ELR (cell line): ENCODE results near the gene GPD1.

Experiments
- DNase-seq: peaks from one replicate; pipeline ENCODE4 v3.0.0-alpha.2; 2015; ENCODE audit warnings: low read depth

GPD1 gene

DNA sequence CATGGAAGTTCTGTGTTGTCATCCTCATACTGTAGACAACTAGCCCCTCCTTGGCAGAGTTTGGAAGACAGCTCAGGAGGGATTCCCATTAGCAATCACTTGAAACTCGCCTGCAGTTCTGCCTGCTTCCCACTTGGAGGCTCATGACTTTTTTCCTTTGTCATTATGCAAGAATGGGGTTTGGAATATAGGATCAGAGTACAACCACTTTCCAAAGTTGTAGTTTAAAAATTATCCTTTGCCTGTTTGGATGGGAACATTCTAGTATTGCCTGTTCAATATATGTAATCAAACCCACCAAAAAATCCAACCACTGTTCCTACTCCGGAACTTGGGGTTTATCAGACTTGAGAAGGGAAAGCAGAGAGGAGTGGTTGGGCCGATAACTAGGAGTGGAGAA is 2.1 kb upstream of the GPD1 start:
- peak; percentile 73 for DNase-seq

DNA sequence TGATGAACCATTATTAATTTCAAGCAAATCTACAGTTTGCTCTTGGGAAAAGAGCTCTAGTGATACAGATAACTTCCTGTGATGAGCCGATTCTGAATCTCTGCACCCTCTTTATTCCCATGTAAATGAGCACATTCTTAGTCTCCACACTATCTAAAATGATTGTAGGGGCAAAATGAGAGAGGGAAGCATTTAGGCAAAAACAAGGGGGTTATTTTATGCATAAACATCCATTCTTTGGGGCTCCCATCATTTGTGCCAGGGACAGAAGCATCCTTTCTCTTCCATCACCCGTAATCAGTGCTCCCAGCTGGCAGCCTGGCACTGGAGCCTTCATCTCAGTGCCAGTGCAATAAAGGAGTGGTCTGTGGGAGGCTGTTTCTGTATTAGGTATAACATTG is 1.7 kb upstream of the GPD1 start:
- no peak for DNase-seq

DNA sequence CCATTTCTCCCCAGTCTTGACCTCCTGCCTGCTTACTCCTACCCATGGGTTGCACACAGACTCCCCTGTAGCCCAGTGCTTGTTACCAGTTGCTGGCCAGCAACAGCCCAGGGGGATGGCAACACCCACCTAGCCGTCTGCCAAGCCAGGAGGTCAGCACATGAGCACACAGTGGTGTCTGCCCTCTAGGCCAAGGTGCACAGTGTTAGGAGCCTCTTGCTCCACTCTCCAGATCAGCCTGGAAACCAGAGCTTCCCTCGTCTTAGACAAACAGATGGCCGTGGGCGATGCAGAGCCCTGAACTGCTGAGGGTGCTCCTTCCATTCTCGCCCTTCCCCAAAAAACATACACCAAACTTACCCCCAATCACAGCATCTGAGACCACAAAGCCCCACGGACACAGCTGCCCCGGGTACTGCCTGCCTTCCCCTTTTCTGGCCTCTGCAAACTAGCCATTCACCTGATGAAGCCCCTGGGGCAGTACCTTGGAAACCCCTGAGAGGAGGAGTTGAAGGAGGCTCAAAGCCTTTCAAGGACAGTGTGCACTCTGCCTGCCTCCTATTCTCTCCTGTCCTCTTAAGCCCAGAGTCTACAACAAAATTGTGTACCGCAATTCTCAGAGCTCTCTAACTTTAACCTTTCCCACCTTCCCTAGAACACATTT is 1.0 kb upstream of the GPD1 start:
- DNase-seq, result no peak

DNA sequence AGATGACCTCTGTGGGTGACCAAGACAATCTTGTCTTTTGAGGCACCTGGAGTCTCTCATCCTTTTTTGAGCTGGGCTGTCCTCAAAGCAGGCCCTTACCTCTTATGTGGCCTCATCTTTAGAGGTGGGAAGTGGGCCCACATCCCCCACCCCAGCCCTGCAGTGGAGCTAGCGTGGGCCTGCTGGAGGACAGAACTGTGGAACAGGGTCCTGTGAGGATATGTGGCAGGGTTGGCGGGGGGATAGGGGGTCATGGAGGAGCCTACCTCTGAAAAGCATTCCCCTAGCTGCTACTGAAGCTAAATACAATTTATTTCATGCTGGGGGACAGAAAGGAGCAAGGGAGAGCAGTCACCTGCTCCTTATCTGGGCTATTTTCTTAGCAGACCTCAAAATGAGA is 457 bp upstream of the GPD1 start:
- no peak for DNase-seq

DNA sequence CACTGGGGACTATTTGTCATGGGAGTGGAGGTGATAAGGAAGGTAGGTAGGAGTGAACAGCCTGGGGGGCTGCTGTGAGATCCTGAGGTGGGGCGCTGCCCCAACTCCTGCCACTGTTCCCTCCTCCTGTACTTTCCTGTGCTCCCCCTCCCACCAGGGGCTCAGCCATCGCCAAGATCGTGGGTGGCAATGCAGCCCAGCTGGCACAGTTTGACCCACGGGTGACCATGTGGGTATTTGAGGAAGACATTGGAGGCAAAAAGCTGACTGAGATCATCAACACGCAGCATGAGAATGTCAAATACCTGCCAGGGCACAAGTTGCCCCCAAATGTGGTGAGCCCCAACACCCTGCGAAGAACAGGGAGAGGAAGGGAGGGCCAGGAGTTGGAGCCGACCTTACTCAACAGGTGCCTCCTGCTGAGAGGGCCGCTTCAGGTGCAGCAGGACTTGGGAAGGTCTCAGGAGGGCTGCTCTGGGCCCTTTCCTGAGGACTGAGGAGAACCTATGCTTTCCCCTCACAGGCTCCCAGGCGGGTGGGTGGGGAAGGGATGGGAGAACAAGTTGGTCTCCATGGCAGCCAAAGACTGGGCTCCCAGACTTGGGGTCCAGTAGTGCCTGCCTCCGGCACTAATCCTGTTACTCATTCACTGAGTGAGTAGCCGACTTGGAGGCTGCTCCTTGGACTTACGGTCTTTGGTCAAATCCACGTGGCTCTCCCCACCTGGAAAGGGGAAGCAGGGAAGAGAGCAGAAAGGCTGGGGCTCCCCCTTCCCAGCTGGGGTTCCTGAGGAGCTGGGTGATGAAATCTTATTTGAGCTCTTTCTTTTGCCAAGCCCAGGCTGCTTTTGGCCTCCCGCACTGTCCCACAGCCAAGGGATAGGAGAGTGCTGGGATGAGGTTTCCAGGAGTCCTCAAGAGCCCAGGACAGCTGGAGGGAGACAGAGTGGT is 884 bp downstream of the GPD1 start:
- no peak for DNase-seq

DNA sequence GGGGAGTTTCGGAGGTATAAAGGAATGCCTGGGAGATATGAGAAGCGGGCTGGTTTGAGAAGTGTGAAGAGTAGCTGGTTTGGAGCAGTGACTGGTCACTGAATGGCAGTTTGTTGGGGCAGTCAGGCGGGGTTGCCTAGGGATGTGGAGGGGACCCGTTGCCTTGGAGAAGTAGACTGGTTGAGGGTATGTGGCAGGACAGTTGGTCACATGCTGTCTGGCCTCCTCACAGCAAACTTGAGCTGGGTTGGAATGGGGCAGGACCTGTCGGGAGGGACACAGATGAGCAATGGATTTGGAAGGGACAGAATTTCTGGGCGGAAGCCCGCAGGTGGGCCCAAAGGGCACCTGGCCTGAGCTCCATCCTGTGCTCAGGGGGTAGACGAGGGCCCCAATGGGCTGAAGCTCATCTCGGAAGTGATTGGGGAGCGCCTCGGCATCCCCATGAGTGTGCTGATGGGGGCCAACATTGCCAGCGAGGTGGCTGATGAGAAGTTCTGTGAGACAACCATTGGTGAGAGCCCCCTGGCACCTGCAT is 2.2 kb downstream of the GPD1 start:
- DNase-seq, result no peak

DNA sequence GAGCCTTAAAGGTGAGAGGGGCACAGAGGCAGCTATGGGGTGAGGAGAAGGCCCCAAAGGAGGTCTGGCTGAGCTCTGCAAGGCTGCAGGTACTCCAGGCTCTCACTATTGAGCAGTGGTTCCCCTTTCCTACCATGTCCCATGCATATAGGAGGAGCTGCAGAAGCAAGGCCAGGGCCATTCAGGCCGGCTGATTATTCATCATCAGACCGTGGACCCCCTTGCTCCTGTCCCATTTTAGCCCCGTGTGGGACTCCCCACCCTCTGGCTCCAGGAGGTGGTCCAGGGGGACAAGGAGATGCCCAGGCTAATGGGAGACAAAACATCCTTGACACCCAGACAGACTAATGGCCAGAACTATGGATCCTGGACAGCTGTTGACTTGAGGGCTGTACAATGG is 3.1 kb downstream of the GPD1 start:
- DNase-seq, result no peak

DNA sequence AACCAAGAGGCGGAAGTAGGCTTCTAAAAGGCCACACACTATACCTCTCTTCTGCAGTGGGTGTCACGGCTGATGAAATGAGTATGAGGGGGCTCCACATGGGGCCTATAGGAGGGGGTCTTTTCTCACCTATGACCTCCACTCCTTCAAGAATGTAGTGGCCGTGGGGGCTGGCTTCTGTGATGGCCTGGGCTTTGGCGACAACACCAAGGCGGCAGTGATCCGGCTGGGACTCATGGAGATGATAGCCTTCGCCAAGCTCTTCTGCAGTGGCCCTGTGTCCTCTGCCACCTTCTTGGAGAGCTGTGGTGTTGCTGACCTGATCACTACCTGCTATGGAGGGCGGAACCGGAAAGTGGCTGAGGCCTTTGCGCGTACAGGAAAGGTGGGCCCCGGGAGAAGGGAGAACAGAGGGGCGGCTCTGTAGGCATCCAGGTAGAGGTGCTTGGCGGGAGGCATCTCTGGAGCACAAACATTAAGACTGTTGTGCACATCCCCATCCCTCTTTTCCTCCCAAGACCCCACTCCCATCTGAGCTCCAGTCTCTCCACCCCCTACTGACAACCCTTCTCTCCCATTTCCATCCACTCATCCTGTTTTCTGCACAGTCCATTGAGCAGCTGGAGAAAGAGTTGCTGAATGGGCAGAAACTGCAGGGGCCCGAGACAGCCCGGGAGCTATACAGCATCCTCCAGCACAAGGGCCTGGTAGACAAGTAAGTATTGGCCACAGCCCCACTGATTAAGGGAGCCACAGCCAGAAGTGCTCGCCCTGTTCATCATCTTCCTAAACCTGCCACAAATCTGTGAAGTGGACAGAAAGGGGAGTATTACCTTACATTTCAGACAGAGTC is 3.8 kb downstream of the GPD1 start:
- DNase-seq, result no peak

DNA sequence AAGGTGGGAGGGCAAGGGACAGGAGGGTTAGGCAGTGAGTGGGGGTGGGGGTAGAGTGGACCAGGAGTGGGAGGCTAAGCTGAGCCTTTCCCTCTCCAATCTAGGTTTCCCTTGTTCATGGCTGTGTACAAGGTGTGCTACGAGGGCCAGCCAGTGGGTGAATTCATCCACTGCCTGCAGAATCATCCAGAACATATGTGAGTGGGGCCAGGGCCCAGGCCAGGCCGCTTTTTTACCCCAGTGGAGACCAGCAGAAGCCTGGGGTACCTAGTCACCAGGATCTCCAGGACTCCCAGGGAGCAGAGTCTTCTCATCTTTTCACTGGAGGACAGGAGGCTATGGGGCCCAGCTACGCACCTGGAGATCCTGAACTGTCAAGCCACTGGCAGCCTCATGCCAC is 5.5 kb downstream of the GPD1 start:
- no peak for DNase-seq

DNA sequence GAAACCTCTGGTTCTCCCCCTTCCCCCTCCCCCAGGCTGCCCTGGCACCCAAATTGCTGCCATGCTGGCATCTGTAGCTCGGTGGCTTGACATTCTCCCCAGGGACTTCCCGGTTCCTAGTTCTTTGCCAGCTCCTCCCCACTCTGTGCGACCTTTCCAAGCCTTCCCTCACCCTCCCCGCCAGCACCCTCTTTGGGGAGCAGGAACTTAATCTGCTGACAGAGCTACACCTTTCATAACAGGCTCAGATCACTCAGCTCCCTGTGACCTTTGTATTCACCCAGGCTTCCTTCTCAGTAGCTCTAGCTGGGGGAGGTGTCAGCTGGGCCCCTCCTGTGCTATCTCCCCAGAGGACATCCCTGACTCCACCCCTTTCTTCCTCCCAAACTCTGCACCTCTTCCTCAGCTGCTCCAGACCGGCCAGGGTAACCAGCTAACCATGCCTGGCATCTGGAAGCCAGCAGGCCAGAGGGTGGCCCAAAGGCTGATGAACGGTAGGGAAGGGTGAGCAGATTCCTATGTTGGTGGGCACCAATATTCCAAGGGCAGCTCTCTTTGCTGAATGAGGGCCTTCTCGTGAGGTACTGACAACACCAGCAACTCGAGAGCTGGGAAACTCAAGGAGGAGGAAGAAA is 6.4 kb downstream of the GPD1 start:
- no peak for DNase-seq

DNA sequence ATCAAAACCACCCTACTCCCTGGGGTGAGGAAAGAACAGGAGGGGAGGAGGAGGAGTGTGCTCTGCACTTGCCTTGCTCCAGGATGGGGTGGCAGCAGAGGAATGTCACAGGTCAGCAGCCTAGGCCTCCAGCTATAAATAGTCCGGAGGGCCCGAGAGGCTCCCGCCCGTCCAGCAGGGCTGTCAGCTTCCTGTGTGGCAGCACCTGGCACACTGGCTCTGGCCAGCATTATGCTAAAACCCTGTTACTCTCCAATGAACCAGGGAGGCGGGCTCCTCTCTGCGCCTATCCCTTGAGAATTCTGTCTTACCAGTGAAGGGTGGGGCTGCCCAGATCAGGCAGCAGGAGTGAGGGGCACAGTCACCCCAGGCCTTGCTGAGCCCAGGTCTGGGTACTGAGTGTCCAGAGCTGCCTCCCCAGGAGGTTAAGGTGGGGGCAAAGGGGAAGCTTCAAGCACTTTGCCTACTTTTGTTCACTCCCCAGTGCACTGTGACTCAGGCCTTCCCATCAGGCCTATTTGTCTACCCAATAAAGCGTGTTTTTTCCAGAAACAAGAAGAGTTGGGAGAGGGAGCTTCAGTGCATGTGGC is 7.0 kb downstream of the GPD1 start:
- DNase-seq, result peak; percentile 55

DNA sequence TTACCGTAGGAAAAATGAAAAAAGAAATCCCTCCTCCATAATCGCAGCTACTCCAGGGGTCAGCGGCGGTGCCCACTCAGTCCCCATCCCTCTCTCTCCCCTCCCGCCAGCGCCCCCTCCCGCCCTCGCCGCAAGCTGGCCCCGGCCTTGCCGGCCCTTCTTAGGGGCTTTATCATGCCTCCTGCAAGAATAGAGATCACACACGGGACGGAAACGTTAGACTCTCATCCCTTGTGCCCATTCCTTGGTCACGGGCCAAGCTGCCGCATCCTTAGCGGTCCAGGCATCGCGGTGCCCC is 7.5 kb downstream of the GPD1 start:
- no peak for DNase-seq

DNA sequence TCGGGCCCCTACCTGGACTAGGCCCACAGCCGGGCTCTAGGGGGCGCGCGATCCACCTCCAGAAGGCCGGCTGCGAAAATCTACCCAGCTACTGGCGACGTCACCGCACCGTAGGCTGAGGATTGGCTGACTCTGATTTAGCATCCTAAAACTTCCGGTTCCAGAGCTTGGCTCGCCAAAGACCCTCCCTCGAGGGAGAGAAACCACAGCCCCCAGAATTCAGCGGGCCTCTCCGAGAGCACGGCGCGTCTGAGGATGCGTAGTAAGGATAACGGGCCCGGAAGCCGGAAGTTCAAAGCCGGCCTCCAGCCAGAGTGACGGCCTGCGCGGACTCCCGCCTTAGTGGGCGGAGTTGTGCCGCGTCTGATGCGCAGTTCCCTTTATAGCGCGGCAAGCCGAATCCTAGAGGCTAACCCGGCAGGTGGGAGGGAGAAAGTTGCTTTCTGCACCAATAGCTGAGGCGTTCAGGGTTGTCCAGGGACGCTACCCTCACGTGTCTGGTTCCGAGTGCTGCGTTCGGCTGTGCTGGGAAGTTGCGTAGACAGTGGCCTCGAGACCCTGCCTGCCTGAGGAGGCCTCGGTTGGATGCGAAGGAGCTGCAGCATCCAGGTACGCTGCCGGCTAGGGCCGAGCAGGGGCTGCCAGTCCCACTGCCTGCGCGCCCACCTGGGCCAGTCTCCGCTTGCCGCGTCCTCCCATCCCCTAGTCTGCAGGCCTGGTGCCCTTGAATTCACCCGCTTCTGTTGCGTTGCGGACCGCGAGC is 8.1 kb downstream of the GPD1 start, which contains the start of gene COX14:
Gene COX14 (plus strand): TSS at position 544 of the 763 bp plus-strand sequence. CDS start 7,808 bp downstream, outside the sequence.
- peak; percentile 100 for DNase-seq

DNA sequence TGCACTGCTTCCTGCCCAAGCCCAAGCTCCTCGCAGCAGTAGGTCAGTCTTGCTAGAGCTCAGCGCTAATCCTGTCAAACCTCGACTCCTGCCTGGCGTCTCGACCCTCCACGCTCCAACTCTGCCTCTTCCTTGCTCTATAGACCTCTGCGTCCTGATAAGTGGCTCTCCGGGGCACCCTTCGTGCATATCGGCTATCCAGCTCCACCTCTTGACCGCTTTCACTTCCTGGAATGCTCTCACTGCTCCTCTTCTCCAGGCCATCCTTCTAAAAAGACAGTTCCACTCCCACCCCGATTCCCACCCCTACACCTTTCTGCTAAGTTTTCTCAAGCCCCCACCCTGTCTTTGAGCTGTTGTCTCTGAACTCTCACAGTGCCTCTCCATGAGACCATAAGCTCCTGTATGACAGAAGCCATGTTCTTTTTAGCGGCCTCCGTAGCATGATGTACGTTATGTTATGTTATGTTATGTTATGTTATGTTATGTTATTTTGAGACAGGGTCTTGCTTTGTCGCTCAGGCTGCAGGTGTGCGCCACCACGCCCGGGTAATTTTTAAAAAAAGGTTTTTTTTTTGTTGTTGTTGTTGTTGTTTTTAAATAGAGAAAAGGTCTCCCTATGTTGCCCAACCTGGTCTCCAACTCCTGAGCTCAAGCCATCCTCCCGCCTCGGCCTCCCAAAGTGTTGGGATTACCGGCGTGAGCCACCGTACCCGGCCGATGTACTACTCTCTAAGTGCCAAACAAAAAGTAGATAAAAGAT is 8.8 kb downstream of the GPD1 start:
- DNase-seq, result peak; percentile 65

DNA sequence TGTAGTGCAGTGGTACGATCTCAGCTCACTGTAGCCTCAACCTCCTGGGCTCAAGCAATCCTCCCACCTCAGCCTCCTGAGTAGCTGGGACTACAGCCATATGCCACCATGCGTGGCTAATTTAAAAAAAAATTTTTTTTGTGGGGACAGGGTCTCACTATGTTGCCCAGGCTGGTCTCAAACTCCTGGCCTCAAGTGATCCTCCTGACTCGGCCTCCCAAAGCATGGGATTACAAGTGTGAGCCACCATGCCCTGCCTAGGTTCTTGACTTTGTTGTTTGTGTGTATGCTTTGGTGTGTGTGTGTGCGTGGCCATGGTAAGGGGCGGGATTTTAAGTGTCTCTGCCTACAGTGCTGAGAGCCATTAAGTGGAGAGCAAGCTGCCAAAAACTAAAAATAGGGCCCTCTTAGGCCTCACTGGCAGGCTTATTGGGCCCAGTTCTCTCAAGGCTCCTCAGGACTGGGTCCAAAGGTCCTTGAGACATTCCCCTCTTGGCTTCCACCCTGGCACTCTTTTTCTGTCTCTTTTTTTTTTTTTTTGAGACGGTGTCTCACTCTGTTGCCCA is 13.3 kb downstream of the GPD1 start:
- DNase-seq, result no peak

DNA sequence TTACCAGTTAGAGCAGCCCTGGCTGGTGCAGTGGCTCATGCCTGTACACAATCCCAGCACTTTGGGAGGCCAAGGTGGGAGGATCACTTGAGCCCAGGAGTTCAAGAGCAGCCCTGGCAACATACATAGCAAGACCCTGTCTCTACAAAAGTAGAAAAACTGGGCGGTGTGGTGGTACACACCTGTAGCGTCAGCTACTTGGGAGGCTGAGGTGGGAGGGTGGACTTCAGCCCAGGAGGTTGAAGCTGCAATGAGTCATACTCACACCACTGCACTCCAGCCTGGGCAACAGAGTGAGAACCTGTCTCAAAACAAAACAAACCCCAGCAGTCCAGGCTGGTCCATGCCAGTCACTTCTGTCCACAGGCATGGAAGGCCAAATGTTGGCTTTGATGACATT is 15.6 kb downstream of the GPD1 start:
- DNase-seq, result no peak

DNA sequence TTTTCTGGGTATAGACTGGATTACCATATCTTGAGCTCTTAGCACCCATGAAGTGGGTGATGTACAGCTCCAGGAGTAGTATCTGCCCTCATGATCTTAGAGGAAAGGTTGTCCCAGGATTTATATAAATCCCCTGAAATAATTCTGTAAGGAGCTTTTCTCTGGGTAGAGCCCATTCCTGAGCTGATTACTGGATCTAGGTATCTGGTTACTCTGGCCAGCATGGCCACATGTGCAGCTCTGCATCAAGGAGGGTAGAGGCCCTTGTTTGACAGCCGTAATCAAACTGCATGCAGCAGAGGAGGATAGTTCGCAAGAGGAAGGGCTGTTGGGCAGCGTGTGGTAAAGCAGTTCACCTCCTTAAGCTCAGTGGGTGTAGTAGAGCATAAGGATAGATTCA is 16.7 kb downstream of the GPD1 start:
- DNase-seq, result no peak

DNA sequence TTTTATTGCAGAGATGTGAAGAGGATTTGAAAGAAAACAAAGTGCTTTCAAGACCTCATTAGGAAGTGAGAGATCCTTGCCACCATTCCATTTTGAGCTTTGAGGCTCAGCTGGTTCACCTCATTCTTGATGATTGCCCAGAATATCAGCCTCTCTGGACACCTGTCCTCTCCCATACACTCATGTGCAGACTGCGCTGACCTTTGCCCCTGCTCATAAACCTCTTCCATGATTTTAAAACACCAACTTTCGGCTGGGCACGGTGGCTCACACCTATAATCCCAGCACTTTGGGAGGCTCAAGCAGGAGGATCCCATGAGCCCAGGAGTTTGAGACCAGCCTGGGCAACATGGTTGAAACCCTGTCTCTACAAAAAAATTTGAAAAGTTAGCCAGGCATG is 17.1 kb downstream of the GPD1 start:
- DNase-seq, result no peak

DNA sequence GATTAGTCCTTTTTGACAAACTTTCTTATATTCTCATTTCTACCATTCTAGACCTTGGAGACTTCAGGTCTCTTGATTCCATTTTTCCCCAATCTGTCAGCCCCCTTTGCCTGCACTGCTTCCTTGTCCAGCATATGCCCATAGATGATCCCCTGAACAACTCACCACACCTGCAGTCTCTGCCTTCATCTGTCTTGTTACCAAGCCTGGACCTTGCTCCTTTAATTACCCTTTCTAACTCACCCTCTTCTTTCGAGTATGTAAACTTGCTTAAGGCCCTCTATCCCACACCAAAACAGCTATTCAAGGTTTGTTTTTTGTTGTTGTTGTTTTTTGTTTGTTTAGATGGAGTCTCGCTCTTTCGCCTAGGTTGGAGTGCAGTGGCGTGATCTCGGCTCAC is 17.8 kb downstream of the GPD1 start:
- DNase-seq, result no peak

DNA sequence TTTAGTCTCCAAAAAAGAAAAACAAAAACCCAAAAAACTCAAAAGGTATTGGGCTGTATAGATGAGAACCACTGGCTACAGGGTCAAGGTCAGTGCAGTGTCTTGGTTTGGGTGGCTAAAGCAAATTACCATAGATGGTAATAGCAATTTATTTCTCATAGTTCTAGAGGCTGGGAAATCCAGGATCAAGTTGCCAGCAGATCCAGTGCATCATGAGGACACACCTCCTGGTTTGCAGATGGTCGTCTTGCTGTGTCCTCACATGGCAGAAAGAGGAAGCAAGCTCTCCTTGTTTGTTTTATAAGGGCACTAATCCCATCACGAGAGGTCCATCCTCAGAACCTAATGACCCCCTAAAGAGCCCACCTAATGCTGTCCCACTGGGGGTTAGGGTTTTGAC is 19.4 kb downstream of the GPD1 start:
- no peak for DNase-seq
